ENCODE measurements around the gene PHLDB2. TPM values are rescaled to one million over a fixed set of nuclear protein-coding genes. Genes with fewer than 3 reads are reported as not detected.

PHLDB2 gene
- 57.2 and 57.6 TPM in 2 replicates for total RNA-seq

GRCh38 chr3:111859061-111859973, at the start of gene PHLDB2:
TSS of gene PHLDB2 (plus strand) at chr3:111859265. CDS start at chr3:111884078, 24,813 bp downstream.
- peak; percentile 15 for TF ChIP-seq CTCF (IDR thresholded peaks at IDR 0.05; ENCODE audit: insufficient read depth, low read length, poor library complexity, severe bottlenecking)
- DNase-seq (ENCODE audit: low read depth): no peak
- Histone ChIP-seq H3K36me3 (ENCODE audit: control insufficient read depth, insufficient read depth, low read length) (no peaks in the 10 kb centered on the region), H3K4me3 (ENCODE audit: low read depth, low read length) (peak within 1 kb of the TSS; percentile 84), H3K27me3 (ENCODE audit: control insufficient read depth, insufficient read depth, low read length) (no peaks in the 10 kb centered on the region)

- DNase-seq (ENCODE audit: low read depth): no peak
- Histone ChIP-seq H3K4me3 (ENCODE audit: low read depth, low read length) (no peak overlapping the region), H3K36me3 (ENCODE audit: control insufficient read depth, insufficient read depth, low read length) (no peaks in the 10 kb centered on the region), H3K27me3 (ENCODE audit: control insufficient read depth, insufficient read depth, low read length) (no peaks in the 10 kb centered on the region)
- no peak for TF ChIP-seq CTCF (IDR thresholded peaks at IDR 0.05; ENCODE audit: insufficient read depth, low read length, poor library complexity, severe bottlenecking)
Measured at GRCh38 chr3:111810909-111811308, 48.2 kb upstream of the PHLDB2 start.

GRCh38 chr3:111811811-111812210, 47.3 kb upstream of the PHLDB2 start:
- no peak for DNase-seq (ENCODE audit: low read depth)
- no peak for TF ChIP-seq CTCF (IDR thresholded peaks at IDR 0.05; ENCODE audit: insufficient read depth, low read length, poor library complexity, severe bottlenecking)
- Histone ChIP-seq H3K27me3 (ENCODE audit: control insufficient read depth, insufficient read depth, low read length) (no peaks in the 10 kb centered on the region), H3K4me3 (ENCODE audit: low read depth, low read length) (no peak overlapping the region), H3K36me3 (ENCODE audit: control insufficient read depth, insufficient read depth, low read length) (no peaks in the 10 kb centered on the region)

- Histone ChIP-seq H3K27me3 (ENCODE audit: control insufficient read depth, insufficient read depth, low read length) (no peaks in the 10 kb centered on the region), H3K4me3 (ENCODE audit: low read depth, low read length) (no peak overlapping the region), H3K36me3 (ENCODE audit: control insufficient read depth, insufficient read depth, low read length) (no peaks in the 10 kb centered on the region)
- DNase-seq (ENCODE audit: low read depth): no peak
- TF ChIP-seq CTCF (IDR thresholded peaks at IDR 0.05; ENCODE audit: insufficient read depth, low read length, poor library complexity, severe bottlenecking): no peak
Measured at GRCh38 chr3:111812701-111813100, 46.4 kb upstream of the PHLDB2 start.

GRCh38 chr3:111813441-111813840, 45.6 kb upstream of the PHLDB2 start:
- Histone ChIP-seq H3K36me3 (ENCODE audit: control insufficient read depth, insufficient read depth, low read length) (no peaks in the 10 kb centered on the region), H3K4me3 (ENCODE audit: low read depth, low read length) (no peak overlapping the region), H3K27me3 (ENCODE audit: control insufficient read depth, insufficient read depth, low read length) (no peaks in the 10 kb centered on the region)
- no peak for TF ChIP-seq CTCF (IDR thresholded peaks at IDR 0.05; ENCODE audit: insufficient read depth, low read length, poor library complexity, severe bottlenecking)
- DNase-seq (ENCODE audit: low read depth): no peak
